Measurements from ENCODE around the gene SERPINA4.

SERPINA4 gene

GRCh38 chr14:94542111-94542810 lies 19.0 kb upstream of the SERPINA4 start:
- DNase-seq = no peak

DNA sequence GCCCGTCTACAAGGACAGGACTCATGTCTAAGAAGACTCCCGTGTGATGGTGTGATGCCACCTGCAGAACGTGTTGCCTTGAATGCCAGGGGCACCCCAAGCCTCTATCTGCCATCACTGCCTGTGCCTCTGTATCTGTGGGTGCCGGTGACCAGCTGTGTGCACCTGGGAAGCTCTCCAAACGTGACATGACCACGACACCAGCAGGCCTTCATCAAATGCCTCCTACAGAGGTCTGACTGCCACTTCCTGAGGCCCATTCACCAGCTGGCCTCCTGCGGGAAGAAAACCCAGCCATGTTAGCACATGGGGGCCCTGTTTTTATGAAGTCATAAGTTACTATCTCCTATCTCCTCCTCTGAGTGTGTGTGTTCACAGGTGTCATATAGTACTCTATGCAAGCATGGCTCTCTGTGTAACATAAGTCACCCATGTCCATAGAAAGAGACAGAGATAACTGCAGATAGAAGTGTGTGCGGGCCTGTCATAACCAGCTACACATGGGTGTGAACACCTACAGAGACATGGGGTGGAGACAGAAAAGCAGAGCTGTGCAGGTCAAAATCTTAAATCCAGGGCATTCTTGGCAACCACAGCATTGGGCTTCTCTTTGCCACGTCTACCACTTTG lies 18.3 kb upstream of the SERPINA4 start:
- DNase-seq = no peak

GRCh38 chr14:94543449-94544124 lies 17.7 kb upstream of the SERPINA4 start:
- DNase-seq = no peak

GRCh38 chr14:94544726-94545125 lies 16.5 kb upstream of the SERPINA4 start:
- DNase-seq = no peak

- DNase-seq = peak in 26 of 51 donors; percentile 9 to 85 (median 31)
Measured at GRCh38 chr14:94545131-94545841, 16.0 kb upstream of the SERPINA4 start.

- no peak for DNase-seq
Measured at GRCh38 chr14:94547151-94547680, 14.0 kb upstream of the SERPINA4 start.

DNA sequence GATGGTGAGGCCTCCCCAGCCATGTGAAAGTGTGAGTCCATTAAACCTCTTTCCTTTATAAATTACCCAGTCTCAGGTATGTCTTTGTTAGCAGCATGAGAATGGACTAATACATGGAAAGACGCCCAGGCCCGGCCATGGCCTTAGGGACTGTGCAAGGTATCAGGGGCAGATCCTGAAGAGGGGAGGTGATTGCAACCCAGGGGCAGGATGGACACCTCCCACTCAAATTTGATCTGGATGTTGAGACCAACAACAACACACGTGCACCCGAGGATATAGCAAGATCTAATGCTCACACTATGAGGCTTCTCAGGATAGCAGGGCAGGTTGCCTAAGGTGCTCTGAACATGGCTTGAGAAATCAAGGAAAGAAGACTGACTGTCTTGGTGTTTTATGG lies 13.5 kb upstream of the SERPINA4 start:
- no peak for DNase-seq

DNA sequence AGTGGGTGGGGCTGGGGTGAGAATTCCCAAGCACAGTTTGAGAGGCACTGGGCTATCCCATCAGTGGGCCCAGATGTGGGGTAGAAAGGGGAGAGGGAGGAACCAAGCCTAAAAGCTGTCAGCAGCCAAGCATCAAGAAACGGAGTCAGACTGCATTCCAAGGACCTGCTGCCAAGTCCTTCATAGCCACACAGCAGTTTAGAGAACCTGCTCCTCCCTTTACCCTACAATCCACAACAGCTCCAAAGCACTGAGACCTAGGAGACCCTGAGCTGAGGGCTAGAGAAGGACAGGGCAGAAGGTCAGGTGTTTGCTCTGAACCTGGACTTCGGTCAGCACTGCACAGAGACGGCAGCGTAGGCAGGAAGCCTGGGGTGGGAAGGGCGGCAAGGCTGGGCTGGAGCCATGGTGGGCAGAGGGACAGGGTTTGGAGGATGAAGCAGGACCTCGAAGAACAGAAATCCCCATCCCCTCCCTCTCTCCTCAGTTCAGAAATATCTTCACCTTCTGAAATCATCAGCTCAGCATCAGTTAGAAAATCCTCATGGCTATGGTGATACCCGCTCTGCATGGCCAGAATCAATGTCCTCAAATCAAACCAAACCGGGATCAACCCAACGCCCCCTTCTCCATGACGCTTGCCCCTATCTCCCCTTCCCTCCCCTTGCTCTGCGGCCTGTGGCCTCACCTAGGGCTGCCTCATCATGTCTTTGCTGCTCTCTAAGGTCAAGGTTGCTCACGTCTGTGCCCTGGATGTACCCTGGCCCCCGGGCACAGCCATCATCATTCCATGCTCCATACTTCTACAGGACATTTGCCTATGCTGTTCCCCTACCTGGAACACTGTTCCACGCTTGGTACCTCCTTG lies 12.9 kb upstream of the SERPINA4 start:
- no peak for DNase-seq

- DNase-seq = peak in 41 of 51 donors; percentile 7 to 77 (median 36)
Measured at GRCh38 chr14:94548999-94549985, 11.9 kb upstream of the SERPINA4 start.

GRCh38 chr14:94550041-94550440 lies 11.2 kb upstream of the SERPINA4 start:
- no peak for DNase-seq

- DNase-seq = no peak
Measured at GRCh38 chr14:94555991-94556390, 5.3 kb upstream of the SERPINA4 start.

DNA sequence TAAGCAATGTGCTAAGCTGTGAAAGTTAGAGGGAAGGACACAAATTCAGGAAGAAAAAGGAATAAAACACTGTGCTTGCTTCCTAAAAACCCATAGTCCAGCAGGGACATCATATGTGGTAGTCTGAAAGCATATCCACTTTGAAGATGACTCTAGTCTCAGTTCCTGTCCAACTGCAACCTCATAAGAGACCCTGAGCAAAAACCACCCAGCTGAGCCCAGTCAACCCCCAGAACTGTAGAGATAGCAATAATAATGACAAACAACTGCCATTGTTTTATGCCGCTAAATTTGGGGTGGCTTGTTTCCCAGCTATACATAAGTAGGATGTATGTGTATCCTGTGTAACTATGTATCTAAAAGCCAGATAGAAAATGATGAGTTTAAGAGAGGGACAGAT lies 3.9 kb upstream of the SERPINA4 start:
- DNase-seq = no peak

DNA sequence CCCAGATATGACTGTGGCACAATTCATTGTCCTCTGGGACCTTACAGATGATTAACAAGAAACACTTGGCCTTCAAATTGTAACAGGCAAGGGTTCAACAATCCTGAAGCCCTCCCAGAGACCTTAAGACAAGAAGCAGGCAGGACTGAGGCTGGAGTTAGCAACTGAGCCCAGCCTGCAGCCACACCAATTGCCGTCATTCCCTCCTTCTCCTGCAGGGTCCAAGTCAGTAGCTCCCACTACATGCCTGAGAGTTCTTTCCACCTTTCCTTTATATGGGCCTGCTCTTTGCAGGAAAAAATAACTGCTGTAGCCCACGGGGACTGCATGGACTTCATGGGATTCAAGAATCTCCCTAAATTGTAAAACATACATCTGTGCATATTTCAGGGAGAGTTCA lies 2.4 kb upstream of the SERPINA4 start:
- DNase-seq = no peak

DNA sequence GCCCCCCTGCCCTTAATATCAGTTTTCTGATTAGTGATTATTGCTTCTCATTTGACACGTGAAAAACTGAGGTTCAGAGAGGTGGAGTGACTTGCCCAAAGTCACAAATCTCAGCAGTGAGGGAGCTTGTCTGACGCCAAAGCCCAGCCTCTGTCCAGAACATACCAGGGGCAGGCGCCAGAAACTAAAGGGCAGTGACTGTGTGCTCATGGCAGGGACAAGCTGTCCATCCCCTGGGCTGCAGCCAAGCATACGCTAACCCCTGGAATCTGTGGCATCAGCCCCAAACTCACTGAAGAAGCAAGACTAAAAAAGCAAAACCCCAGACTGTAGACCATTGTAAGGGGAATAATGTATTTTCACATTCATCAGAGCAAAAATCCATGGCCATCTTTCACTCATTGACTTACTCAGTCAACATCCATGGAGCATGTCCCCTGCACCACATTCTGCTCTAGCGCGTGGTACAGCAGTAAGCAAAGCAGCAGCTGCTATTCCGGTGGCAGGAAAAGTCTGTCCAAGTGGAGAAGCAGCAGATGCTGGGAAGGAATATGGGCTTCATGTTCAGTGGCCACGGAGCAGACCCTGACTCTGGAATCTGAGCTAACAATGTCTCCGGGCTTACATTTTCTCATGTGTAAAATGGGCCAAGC lies 1.5 kb upstream of the SERPINA4 start:
- DNase-seq = peak in 1 of 51 donors; percentile 12

DNA sequence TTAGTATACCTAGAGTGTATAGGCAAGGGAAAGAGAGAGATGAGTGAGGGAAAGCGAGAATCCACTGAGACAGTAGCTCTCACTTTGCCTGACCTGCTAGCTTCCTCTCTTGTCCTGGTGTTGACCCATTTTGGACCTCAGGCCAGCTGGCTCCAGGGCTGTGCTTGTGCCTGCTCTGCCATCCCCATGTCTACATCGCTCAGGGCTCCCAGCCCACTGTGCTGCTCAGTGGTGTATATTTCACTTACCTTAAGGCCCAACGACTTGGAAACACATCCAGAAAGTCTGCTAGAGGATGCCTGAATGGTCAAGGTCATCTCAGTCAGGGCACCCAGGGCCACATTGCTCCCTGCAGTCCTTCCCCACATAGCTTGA lies 964 bp upstream of the SERPINA4 start:
- no peak for DNase-seq

DNA sequence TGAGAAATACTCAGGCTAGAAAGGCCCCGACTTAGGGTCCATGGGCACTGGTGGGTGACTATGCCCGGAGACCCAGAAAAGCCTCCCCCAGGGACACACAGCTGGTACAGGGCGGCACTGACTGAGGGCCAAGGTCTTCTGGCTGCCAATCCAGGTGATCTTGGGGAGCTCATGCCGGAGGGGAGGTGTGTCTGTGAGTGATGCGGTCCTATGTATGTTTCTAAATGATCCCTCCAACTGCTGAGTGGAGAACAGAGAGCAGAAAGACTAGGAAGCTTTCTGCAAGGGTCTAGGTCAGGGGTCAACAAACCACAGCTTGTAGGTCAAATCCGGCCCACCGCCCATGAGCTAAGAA lies 391 bp downstream of the SERPINA4 start:
- no peak for DNase-seq

DNA sequence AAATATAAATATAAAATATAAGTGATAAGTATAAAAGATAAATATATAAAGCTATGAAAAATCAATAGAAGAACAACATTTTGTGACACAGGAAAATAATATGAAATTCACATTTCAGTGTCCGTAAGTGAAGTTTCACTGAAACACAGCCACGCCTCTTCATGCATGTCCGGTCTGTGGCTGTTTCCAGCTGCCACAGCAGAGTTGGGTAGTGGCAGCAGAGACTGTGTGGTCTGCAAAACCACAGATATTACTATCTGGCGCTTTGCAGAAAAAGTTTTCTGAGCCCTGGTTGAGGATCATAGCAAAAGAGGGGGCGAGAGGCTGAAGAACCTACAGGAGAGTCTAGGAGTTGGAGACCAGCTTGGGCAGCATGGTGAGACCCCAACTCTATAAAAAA lies 780 bp downstream of the SERPINA4 start:
- DNase-seq = no peak

DNA sequence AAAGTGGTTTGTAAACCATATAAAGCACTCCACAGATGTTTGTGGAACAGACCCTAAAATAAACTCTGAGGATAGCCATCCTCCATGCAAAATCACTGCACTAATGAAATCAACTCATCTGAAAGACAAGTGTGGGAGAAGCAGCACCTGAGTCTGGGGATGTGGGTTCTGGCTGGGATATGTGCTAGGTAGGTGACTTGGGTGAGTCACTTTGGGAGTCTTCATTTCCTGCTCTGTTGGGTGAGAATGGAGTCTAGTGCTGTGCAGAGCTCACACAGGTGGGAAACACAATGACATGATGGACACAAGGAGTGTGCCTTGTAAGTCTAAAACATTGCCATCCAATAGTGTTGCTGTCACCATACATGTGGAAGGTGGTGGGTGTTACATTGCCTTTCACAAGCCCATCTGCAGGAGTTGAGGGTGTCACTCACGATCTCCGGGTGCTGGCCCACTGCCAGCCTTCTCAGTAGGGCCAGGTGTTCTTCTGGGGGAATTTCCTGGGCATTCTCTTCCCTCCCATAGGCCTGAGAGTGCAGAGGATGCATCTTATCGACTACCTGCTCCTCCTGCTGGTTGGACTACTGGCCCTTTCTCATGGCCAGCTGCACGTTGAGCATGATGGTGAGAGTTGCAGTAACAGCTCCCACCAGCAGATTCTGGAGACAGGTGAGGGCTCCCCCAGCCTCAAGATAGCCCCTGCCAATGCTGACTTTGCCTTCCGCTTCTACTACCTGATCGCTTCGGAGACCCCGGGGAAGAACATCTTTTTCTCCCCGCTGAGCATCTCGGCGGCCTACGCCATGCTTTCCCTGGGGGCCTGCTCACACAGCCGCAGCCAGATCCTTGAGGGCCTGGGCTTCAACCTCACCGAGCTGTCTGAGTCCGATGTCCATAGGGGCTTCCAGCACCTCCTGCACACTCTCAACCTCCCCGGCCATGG lies 2.0 kb downstream of the SERPINA4 start:
- DNase-seq = no peak
